DMS53 (cell line): ENCODE results near the gene DNAAF8.
"Not testable (repeated sequence)": the region's sequence is repeated elsewhere in the genome, so short reads cannot be mapped to it uniquely, and the experiment has no call there.

Experiments used
- DNase-seq: peaks from one replicate; lab custom pipeline; 2025; lab: John Stamatoyannopoulos, UW

Gene DNAAF8

GRCh38 chr16:4723071-4723767, 11.1 kb upstream of the DNAAF8 start:
- no peak for DNase-seq

- DNase-seq = no peak
These were observed 9.6 kb upstream of the DNAAF8 start for GRCh38 chr16:4724661-4725270.

DNA sequence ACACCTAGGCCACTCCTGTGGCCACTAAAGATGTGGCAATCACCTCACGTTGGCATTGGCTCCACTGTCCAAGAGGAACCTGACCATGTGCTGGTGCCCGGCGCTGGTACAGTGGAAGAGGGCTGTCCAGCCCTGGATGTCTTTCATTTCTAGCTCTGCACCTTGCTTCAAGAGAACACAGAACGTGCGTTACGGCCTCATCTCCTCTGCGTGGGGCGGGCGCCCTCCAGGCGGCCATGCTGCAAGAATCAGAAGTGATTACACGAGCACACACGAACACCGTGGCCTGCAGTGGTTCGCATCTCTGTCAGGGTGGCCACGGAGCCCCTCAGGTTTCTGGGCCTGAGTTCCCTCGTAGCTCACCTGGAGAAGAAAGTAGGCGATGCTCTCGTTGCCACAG, 7.7 kb upstream of the DNAAF8 start:
- no peak for DNase-seq

DNA sequence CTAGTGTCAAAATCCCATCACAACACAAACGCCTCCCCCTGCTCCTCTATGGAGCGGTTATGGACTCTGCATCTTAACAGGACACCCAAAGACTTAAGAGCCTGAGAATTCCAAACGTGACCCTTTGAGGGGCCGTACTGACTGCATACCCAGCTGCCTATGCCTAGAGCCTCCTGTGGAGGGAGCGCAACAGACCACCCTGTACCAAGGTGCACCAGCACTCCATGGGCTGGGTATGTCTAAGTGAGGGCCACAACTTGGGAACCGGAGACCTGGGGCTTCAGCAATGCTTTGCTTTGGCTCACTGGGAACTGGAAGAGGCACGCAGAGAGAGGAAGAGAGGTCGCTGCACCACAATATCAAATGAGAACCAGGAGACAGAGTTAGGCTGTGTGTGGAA, 5.7 kb upstream of the DNAAF8 start:
- DNase-seq = no peak

DNA sequence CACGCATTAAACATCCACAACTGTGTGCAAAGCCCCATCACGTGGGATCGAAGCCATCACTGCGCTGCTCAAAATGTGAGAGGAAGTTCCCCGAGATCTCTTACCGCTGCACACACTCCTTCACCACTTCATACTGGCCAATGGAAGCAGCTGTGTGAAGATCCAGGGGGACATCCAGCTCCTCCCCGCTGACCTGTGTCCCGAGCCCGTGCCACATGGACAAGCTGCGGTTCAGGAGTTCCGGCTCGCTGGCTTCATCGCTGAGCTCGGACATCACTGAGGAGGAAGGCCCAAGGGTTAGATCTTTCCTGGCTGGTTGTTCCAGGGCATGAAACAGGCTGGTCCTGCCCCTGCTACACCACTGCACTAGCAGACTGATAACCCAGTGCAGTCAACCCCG, 4.5 kb upstream of the DNAAF8 start:
- DNase-seq = no peak

DNA sequence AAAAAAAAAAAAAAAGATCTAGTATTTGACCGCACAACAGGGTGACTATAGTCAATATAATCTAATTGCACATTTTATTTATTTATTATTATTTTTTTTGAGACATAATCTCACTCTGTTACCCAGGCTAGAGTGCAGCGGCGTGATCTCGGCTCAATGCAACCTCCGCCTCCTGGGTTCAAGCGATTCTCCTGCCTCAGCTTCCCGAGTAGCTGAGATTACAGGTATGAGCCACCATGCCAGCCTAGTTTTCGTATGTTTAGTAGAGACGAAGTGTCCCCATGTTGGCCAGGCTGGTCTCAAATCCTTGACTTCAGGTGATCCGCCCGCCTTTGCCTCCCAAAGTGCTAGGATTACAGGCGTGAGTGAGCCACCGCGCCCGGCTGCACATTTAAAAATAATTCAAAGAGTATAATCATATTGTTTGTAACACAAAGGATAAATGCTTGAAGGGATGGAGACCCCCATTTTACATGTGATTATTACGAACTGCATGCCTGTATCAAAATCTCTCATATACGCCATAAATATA, 1.1 kb upstream of the DNAAF8 start:
- peak; percentile 38 for DNase-seq

- peak; percentile 52 for DNase-seq
These were observed 632 bp upstream of the DNAAF8 start for GRCh38 chr16:4733747-4734062.

GRCh38 chr16:4734730-4735535, 596 bp downstream of the DNAAF8 start:
- DNase-seq = peak; percentile 84

GRCh38 chr16:4736546-4736945, 2.2 kb downstream of the DNAAF8 start:
- no peak for DNase-seq

GRCh38 chr16:4737545-4737944, 3.2 kb downstream of the DNAAF8 start:
- no peak for DNase-seq

- DNase-seq = not testable (repeated sequence)
These were observed 4.0 kb downstream of the DNAAF8 start for GRCh38 chr16:4738370-4738769.

DNA sequence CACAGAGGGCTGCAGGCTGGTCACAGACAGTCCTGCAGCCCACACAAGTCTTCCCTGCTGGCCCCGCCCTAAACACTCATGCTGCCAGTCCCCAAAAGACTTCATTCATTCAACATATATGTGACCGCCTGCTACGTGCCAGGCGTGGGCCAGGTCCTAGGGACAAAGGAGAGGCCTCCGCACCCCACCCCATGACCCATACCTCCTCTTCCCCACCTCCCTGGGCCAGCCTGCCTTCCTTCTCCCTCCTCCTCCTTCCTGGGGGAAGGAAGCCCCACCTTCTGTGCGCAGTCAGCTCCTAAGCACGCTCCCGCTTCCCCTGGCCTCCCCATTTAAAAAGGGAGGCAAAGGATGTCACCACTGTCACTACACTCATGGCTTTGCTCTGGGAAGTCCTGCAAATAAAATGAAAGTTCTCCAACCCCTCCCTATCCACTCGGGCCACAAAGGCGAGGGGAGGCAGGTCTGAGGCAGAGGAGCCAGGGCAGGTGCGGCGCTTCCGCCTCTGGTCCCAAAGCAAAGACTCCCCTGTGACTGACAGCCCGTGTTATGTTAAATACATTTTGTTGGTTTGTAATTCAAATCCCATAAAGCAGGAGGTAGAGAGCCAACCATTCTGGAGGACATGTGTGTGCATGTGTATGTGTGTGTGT, 9.0 kb downstream of the DNAAF8 start:
- no peak for DNase-seq

DNA sequence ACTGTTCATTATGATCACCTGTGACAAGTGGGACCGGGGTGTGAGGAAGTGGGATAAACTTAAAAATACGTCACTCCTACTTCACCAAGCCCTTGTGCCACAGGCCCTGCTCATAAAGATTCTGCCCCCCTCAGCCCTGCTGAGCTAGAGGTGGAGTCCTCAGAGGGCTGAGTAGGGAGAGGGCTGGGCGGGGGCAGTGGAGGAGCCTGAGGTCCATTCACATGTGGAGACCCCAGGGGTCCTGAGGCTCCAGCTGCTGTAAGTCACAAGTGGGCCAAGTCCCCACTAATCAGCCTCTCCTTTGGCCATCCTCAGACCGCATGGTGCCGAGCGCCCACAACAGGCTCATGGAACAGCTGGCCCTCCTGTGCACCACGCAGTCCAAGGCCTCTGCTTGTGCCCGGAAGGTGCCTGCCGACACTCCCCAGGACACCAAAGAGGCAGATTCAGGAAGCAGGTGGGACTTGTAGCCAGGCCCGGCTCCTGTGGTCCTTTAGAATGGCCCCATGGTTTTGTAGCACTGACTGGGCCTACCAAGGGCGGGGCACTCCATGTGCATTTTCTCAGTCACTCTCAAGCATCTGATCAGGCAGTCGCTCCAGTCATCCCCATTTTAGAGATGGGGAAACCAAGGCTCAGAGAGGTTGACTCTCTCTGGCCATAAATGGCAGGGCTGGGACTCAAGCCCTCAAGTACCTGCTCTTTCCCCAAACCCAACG, 10.4 kb downstream of the DNAAF8 start:
- no peak for DNase-seq

DNA sequence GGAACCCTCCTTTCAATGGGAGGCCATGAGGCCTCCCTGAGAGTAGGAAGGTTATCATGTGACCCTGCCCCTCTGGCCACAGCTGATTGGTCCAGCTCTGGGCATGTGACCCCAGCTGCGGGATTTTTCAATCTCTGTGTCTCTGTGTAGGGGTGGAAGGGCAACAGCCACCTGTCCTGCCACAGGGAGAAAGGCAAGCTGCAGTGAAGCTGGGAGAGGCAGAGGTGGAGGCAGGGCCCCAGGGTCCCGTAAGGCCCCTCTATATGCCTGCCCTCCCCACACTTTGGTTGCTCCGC, 10.9 kb downstream of the DNAAF8 start:
- DNase-seq = no peak

DNA sequence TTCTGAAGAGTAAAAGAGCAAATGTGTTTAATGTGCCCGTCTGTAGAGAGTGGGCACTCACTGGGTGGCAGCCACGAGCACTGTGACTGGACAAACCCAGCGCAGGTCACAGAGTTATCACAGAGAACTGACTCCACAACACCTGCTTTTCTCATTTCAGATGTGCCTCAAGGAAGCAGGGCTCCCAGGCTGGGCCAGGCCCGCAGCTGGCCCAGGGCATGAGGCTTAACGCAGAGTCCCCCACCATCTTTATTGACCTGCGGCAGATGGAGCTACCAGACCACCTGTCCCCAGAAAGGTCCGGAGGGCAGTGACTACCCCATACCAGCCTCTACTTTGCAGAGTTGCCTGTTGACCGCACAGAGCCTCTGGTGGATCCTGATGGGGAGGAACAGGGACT, 11.9 kb downstream of the DNAAF8 start:
- DNase-seq = no peak

- no peak for DNase-seq
These were observed 12.7 kb downstream of the DNAAF8 start for GRCh38 chr16:4746991-4747574.

DNA sequence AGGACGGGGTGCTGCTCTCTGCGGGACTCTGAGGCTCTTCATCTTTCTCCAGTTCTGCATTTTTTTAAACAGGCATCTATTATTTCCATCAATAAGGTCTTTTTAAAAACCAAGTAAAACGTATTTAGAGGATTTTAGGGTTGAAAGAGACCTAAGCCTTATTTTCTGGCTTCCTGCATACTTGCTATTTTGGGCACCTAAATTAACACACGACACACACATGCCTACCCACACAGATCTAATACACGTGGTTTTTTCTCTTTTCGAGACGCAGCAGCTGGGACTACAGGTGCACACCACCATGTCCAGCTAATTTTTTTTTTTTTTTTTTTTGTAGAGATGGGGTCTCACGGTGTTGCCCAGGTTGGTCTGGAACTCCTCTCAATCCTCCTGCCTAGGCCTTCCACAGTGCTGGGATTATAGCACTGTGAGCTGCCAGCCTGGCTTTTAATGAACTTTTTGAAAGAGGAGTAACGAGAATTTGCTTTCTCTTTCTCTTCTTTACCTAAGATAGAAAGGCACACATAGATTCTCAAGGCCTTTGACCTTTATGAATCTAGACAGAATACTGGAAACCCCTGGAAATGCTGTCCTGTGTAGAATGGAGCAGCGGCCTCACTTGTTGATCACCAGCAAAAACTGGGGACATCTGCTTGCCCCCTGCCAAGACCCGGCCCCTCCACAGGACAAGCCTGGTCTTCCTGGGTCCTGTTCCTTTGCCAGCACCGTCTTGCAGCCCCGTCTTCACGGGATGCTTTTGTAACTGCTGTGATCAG, 13.8 kb downstream of the DNAAF8 start:
- no peak for DNase-seq

DNA sequence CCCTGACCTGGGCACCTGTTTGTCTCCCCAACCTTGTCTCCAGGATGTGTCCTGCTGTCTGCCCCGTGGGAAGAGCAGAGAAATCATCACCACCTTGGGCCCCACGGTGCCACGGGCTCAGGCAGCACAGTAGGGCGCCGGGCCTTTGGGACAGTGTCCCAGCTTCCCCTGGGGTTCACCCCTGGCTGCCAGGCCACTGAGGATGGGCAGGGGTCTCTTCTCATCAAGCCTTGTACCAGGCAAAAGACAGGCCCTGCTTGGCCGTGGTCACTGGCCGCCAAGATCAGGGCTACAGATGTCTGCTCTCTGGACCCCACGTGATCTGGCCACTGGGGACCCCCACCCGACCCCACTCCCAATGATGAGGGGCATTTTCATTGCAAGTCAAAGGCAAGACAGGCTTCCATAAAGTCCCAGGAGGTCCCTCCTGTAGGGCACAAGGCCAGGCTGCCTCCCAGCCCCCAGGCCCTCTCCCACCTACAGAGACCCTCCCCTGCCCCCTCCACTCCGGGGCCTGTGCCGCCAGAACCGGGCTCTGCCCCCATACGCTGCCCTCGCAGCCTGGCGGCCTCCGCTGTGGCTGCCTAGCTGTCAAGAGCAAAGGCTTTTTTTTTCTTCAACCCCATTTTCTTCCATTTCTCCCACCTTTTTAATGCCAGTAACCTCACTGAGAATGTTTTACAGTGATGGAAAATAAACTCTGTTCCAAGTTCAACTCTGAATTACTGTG, 14.5 kb downstream of the DNAAF8 start:
- DNase-seq = no peak

GRCh38 chr16:4749700-4750257, 15.4 kb downstream of the DNAAF8 start:
- DNase-seq = no peak

DNA sequence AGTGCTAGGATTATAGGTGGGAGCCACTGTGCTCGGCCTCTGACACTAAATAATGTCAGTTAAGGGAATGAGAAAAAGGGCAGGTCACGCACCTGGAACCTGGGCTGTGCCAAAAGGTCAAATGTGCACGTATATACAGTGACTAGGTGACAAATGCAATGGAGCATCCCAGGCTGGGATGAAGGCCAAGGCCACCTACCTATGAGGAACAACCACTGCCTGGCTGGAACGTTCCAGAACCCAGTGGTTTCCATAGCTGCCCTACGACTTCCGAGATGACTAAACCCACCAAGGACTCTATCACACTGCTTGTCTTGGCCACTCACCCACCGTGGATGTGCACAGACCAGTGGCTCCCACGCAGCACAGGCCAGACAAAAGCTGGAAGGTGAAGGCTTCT, 16.6 kb downstream of the DNAAF8 start:
- no peak for DNase-seq
